ENCODE measurements around the gene KLF1. TPM values are rescaled to one million over a fixed set of nuclear protein-coding genes. Genes with fewer than 3 reads are reported as not detected.

KLF1 gene
- total and polyA plus RNA-seq, 2 of the 13 experiments (the other 11 are each of a cell fraction or from before 2014, with no cell fraction given): not detected

- TF ChIP-seq ARID4A (CRISPR knock-in tag; IDR thresholded peaks at IDR 0.05; ENCODE audit: borderline replicate concordance) (0 out of 2 replicates have a peak, but pooled peaks have one; percentile 16), E2F1 (CRISPR knock-in tag; IDR thresholded peaks at IDR 0.05) (no peak), EZH2 (conservative IDR thresholded peaks at IDR 0.05; ENCODE audit: low read depth, low read length) (no peak), HMG20A (CRISPR knock-in tag; IDR thresholded peaks at IDR 0.05; ENCODE audit: borderline replicate concordance) (no peak), PRDM15 (CRISPR knock-in tag; IDR thresholded peaks at IDR 0.05) (peak; percentile 73), ZNF777 (CRISPR knock-in tag; IDR thresholded peaks at IDR 0.05) (peak; percentile 72; the same call in 1 of the 2 replicates), ARNTL (CRISPR knock-in tag; IDR thresholded peaks at IDR 0.05) (no peak), DR1 (CRISPR knock-in tag; IDR thresholded peaks at IDR 0.05) (no peak), PRDM4 (CRISPR knock-in tag; IDR thresholded peaks at IDR 0.05; ENCODE audit: borderline replicate concordance) (no peak), ZNF687 (CRISPR knock-in tag; IDR thresholded peaks at IDR 0.05) (peak; percentile 48; the same call in 1 of the 2 replicates), CHCHD3 (CRISPR knock-in tag; IDR thresholded peaks at IDR 0.05) (no peak)
Measured at GRCh38 chr19:12838182-12838885, 48.7 kb downstream of the KLF1 start, which contains the start of gene MAST1 (continued).
